NCI-H524 treated with DMSO at 0.1 percent for 48 hours (cell line): ENCODE measurements around the gene SLX1A.
"Not testable (repeated sequence)": the region's sequence is repeated elsewhere in the genome, so short reads cannot be mapped to it uniquely, and the experiment has no call there.

Experiments used
- DNase-seq: peaks from one replicate; lab custom pipeline; 2025; lab: John Stamatoyannopoulos, UW

SLX1A gene

DNA sequence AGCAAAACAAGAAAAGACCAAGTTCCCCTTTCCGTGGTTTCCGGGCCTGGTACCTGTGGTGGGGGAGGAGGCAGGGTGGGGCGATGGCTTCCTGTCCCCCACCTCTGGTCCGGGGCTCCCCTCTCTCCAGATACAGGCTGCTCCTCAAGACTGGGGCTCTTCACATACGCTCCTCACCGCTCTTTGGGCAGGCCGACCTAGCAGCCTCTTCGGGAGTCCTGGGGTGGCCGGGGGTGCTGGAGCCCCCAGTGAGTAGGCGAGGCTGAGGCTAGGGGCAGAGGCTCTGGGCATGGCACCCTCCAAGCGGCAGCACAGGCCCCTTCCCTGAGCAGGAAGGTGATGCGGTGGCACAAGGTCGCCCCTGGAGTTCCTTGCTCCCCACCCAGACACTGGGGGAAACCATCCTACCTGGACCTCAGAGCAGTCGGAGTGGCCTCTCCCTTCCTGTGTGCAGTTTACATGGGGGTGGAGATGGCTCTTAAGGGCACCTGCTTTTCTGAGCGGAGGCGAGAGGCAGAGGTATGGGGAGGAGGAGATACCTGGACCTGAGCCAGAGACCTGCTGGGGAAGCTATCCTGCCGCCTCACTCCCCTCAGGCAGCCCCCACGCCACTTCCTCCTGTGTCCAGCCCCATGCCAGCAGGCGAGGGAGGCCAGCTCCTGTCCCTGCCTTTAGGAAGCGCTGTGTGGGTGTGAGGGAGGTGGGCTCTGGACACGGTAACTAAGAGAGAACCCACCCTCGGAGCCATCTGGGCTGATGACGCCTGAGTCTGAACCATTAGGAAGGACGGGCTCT is 9.4 kb upstream of the SLX1A start:
- no peak for DNase-seq

DNA sequence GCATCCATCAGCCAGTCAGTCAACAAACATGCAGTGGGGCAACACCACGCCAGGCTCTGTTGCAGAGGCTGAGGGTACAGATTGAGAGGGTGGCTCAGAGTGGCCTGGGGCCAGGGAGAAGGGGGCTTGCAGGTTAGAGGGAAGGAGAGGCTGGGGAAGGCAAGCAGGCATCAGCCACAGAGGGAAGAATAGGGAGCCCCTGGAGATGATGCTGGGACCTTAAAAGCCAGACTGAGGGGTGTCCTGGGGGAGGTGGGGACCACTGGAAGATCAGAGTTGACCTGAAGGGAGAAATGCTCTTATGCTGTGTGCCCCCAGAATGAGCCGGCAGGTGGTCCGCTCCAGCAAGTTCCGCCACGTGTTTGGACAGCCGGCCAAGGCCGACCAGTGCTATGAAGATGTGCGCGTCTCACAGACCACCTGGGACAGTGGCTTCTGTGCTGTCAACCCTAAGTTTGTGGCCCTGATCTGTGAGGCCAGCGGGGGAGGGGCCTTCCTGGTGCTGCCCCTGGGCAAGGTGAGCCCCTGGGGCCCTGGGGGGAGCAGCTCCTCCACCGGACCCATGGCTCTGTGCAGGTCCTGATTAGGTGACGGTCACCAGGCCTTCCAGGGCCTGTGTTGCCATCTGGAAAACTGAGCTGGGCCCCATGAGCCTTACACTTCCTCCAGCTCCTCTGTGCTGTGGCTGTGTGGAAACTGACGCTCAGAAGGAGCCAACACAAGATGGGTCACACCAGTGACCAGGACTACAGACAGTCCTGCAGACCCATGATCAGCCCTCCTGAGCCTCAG is 8.6 kb upstream of the SLX1A start:
- DNase-seq: no peak

DNA sequence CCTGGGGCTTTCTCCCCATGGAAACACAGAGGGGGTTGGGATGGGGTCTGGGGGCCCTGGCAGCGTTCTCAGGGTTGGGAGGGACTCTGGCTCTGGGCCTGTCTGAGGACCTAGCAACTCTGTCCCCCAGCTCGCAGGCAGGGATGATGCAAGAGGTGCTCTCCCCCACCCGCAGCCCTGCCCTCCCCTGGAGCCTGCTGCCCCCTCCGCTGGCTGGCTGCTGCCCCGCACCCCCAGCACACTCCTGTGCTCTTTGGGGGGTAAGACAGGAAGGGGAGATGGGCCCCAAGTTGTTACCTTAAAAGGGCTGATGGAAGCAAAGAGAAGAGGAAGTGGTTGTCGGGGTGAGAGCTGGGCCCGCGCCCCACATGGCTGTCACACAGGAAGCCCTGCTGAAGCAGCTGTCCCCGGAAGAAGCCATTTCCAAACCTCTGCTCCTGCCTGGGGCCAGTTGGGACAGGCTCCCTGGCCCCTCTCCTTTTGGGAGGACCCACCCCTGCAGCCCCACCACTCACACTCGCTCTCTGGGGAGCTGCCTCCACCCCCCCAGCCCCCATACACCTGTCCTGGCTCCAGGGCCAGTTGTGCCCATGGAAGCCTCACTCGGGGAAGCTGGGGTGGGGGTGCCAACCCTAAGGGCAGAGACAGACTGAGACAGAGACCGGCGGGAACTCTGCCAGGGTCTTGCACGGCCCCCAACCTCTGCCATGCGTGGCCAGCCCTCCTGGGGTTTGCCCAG is 7.8 kb upstream of the SLX1A start:
- DNase-seq: no peak

DNA sequence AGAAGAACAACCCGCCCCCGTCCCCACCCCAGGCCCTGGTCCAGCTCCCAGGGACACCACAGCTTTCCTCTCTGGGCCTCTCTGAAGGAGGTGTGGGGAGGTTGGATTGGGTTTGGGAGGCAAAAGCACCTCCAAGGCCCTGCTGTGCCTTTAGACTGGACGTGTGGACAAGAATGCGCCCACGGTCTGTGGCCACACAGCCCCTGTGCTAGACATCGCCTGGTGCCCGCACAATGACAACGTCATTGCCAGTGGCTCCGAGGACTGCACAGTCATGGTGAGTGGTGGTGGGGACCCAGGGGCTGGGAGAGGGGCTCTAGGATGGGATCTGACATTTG is 7.3 kb upstream of the SLX1A start:
- DNase-seq: no peak

DNA sequence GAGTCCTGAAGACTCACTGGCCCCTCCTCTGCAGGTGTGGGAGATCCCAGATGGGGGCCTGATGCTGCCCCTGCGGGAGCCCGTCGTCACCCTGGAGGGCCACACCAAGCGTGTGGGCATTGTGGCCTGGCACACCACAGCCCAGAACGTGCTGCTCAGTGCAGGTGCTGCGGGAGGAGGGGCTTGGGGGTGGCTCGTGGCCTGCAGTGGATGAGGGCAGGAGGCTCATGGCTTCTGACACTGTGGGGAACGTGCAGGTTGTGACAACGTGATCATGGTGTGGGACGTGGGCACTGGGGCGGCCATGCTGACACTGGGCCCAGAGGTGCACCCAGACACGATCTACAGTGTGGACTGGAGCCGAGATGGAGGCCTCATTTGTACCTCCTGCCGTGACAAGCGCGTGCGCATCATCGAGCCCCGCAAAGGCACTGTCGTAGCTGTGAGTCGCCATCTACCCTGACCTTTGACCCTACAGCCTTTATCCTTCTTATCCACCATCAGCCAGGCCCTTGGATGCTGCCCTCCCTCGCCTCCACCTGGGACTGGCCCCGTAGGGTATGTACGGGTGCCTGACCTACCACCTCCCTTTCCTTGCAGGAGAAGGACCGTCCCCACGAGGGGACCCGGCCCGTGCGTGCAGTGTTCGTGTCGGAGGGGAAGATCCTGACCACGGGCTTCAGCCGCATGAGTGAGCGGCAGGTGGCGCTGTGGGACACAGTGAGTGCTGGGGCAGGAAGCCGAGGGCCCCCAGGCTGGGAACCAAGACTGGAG is 6.7 kb upstream of the SLX1A start:
- DNase-seq: no peak

DNA sequence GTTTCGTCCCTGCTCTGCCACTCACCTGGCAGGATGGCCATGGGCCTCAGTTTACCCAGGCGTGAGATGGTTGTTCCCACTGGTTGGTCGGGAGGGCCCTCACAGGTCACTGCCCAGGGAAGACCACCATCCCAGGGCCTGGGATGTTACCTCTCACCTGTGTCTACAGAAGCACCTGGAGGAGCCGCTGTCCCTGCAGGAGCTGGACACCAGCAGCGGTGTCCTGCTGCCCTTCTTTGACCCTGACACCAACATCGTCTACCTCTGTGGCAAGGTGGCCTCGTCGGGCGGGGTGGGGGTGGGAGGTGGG is 6.2 kb upstream of the SLX1A start:
- DNase-seq: no peak

DNA sequence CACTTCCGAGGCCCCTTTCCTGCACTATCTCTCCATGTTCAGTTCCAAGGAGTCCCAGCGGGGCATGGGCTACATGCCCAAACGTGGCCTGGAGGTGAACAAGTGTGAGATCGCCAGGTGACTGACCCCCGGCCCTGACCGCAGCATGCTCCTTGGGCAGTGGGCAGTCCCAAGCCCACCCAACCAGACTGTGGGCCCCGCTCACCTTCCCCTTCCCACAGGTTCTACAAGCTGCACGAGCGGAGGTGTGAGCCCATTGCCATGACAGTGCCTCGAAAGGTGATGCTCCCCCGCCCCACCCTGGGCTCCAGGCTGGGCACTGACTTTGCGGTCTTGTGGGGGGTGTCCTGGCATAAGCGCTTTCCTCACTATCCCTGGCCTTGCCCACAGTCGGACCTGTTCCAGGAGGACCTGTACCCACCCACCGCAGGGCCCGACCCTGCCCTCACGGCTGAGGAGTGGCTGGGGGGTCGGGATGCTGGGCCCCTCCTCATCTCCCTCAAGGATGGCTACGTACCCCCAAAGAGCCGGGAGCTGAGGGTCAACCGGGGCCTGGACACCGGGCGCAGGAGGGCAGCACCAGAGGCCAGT is 5.6 kb upstream of the SLX1A start:
- no peak for DNase-seq

DNA sequence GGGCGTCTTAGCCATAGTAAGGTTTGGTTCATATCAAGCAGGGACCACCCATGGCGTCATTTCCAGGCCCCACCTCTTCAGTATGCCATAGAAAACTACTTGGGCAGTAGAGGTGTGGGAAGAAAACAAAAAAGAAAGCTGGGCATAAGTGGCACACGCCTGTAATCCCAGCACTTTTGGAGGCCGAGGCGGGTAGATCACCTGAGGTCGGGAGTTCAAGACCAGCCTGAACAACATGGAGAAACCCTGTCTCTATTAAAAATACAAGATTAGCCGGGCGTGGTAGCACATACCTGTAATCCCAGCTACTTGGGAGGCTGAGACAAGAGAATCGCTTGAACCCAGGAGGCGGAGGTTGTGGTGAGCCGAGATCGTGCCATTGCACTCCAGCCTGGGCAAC is 2.5 kb upstream of the SLX1A start:
- not testable (repeated sequence) for DNase-seq

DNA sequence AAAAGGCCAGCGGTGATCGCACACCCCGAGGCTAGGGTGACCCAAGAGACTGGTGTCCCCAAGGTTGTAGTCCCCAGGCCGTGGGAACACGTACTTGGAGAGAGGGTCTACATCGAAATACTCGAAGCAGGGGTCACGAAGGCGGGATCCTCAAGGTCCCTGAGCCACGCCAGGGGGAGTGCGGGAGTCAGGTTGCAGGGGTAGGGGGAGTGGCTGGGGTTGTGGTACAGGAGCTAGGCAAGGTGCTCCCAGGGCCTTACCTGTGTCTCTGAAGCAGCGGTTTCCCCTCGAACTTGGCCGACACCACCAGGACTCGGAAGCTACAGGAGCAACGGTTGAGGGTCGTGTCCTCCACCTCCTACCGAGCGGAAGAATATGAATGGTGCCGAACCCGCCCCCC is 577 bp upstream of the SLX1A start:
- not testable (repeated sequence) for DNase-seq

DNA sequence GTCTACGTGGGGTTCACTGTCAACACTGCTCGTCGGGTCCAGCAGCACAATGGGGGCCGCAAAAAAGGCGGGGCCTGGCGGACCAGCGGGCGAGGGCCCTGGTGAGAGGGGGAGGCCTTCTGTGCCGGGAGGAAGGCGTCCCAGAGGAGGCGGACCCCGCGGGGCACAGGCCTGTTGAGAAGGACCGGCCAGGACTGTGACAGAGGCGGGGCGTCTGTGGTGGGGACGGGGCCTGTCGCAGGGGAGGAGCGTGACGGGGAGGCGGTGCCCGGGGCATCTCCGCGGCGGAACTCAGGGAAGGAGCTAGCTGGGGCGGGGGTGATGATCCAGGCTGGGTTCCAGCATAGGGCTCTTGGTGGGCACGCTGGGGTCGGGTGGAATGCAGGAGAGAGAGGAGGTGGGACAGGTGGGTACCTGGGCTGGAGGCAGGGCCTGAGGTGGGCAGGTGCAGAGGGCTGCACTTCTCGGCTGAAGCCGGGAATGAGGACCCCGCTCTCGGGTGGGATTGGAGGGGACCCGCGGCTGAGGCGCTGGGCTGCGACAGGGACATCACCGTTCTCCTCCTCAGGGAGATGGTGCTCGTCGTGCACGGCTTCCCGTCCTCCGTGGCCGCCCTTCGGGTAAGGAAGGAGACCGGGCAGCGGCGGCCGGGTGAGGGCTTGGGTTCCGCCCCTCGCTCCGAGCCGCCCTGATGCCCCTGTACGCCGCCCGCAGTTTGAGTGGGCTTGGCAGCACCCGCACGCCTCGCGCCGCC is 674 bp downstream of the SLX1A start:
- not testable (repeated sequence) for DNase-seq

DNA sequence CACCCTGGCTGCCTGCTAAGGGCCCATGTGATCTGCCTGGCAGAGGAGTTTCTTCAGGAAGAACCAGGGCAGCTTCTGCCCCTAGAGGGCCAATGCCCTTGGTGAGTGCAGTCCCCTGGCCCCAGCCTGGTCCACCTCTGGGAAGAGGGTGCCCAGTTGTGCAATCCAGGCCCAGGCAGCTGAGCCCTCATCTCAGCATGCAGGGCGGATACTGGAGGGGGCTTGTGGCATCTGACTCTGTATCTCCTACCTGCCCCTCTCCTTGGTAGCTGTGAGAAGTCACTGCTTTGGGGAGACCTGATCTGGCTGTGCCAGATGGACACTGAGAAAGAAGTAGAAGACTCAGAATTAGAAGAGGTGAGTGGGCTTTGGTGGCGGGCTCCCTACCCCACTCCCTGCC is 3.3 kb downstream of the SLX1A start:
- not testable (repeated sequence) for DNase-seq

DNA sequence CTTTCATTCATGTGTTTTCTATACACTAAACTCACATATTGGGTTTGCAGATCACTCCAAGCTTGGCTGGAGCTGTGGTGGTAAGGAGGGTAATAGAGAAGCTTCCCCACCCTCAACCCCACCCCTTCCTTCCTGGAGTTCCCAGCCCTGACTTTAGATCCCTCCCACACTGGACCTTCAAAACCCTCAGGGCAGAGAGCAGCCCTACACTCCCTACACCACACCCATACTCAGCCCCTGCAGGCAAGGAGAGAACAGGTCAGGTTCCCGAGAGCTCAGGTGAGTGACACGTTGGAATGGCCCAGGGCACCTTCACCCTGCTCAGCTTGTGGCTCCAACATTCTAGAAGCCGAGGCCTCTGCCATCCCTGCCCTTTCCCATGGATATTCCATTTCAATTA is 5.4 kb downstream of the SLX1A start, which contains the start of gene SULT1A3:
SULT1A3 (plus strand) TSS at position 207 of the 400 bp plus-strand sequence. CDS start 1,474 bp downstream, outside the sequence.
- not testable (repeated sequence) for DNase-seq

DNA sequence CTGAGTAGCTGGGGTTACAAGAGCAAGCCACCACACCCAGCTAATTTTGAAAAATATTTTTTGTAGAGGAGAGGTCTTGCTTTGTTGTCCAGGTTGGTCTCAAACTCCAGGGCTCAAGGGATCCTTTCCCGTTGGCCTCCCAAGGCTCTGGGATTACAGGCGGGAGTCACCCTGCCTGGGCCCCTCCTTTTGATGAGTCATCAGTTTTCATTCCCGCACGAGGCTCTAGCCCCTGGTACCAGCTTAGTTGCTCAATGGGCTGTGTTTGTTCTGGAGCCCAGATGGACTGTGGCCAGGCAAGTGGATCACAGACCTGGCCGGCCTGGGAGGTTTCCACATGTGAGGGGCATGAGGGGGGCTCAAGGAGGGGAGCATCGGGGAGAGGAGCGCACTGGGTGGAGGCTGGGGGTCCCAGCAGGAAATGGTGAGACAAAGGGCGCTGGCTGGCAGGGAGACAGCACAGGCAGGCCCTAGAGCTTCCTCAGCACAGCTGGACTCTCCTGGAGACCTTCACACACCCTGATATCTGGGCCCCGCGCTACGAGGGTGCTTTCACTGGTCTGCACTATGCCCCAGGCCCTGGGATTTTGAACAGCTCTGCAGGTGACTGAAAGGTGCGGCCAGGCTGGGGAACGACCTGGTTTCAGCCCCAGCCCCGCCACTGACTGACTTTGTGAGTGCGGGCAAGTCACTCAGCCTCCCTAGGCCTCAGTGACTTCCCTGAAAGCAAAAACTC is 6.1 kb downstream of the SLX1A start:
- not testable (repeated sequence) for DNase-seq

DNA sequence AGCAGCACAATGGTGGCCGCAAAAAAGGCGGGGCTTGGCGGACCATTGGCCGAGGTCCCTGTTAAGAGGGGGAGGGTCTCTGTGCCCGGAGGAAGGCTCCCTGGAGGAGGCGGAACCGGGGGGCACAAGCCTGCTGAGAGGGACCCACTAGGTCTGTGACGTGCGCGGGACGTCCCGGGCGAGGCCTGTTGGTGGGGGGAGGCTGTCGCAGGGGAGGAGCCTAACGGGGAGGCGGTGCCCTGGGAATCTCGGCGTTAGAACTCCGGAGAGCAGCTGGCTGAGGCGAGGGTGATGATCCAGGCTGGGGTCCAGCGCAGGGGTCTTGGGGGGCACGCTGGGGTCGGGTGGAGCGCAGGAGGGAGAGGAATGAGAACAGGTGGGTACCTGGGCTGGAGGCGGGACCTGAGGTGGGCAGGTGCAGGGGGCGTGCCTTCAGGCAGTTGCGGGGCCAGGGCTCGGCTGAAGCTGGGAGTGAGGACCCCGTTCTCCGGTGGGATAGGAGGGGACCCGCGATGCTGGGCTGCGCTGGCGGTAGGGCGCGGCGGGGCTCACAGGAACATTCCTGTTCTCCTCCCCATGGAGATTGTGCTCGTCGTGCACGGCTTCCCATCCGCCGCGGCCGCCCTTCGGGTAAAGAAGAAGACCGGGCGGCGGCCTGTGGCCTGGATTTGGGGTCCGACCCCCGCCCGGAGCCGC is 12.0 kb downstream of the SLX1A start:
- not testable (repeated sequence) for DNase-seq

DNA sequence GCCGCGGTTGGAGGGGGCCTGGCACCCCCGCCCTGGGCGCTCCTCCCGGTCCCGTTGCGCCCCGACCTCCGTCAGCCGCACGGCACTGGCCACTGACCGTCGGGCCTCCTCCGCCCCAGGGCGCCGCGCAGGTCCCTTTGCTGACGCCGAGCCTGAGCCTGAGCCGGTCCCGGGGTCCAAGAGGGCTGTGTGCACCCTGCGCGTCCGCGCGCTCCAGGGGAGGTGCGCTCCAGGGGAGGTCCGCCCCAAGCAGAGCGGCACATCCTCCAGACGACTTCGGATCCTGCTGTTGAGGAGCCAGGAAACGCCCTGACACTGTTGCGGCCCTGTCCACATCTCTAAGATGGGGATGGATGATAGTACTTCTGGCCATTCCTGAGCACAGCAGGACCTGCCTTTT is 12.6 kb downstream of the SLX1A start:
- not testable (repeated sequence) for DNase-seq

DNA sequence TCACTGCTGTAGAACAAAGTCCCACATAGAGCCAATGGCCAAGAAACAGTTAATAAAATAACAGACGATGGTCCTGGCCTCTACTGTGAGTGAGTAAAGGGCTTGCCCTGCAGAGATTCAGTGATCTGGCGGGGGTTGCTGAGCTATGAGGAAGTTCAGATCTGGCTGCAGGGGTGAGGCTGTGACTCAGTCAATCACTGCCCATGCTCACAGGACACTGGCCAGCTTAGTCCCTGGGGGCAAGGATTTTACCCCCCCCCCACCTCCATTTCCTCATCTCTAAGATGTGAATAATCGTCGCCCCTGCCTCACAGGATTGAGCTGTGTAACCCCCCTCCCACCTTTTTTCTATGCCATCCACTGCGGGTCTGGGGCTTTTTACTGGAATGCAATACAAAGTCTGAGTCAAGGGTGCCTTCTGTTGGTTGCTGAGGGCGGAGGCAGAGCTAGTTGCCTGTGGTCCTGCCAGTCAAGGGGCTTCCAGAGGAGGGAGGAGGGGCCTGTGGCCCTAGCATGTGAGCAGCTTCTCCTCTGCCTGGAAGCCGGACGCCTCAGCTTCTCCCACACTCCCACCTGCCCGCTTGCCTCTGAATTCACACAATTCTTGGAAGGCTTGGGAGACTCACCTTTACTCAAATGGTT is 13.5 kb downstream of the SLX1A start:
- not testable (repeated sequence) for DNase-seq

DNA sequence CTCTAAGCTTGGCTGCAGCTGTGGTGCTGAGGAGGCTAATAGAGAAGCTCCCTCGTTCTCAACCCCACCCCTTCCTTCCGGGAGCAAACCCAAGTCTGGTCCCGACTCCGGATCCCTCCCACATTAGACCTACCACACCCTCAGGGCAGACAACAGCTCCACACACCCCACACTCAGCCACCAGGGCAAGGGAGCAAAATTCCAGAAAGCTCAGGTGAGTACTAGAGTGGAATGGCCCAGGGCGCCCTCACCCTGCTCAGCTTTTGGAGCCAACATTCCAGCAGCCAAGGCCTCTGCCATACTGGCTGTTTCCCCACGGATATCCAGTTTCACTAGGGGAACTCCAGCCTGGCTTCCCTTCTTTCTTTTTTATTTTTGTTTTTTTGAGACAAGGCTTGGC is 15.4 kb downstream of the SLX1A start:
- DNase-seq: not testable (repeated sequence)

DNA sequence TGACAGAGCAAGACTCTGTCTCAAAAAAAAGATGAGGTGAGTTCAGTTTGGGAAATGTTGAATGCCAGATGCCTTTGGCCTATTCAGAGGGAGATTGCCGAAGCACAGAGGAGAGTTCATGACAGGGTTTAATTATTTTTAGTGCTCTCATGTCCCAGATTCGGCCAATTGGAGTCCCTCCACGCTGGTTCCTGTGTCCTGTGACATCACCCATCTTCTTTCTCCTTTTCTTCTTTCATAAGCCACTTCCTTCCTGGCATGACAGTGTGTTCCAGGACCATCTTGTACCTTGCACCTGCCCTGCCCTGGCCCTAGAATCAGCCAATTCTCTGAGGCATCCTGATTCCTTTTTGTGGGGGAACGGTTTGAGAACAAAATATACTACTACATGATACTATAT is 17.7 kb downstream of the SLX1A start:
- not testable (repeated sequence) for DNase-seq

DNA sequence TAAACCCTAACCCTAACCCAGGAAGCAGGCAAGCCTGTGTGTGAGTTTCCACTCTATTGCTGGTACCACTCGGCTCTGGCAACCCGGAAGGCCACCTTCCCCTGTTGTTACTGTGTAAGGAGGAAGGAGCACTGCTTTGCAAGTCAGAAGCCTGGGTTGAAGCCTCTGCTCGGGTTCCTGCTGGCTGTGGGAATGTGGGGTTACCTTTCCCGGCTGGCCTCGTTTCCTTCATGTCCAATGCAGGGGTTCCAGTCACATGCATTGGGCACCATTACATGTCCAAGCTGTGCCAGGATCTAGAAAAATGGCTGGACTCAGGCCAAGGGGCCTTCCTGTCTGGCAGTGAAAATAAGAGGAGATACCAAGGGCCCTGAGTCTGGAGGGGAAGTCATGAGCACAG is 23.4 kb downstream of the SLX1A start:
- DNase-seq: not testable (repeated sequence)
